Glutamatergic neuron (in vitro differentiated cells): Measurements from ENCODE around the gene FAM149A. TPM values are rescaled to one million over a fixed set of nuclear protein-coding genes. Genes with fewer than 3 reads are reported as not detected.

Experiments
- DNase-seq: peaks from one replicate; pipeline ENCODE4 v3.0.0; 2022
- H3K27ac Mint-ChIP-seq: one replicate; pipeline ENCODE4 v1.8.0; 2020; ENCODE audit warnings: mild to moderate bottlenecking, mixed read lengths, inconsistent platforms; ENCODE audit not compliant: unreplicated experiment
- H3K27me3 Mint-ChIP-seq: one replicate; pipeline ENCODE4 v1.8.0; 2020; ENCODE audit warnings: mild to moderate bottlenecking, moderate library complexity, mixed read lengths, inconsistent platforms; ENCODE audit not compliant: unreplicated experiment
- H3K36me3 Mint-ChIP-seq: one replicate; pipeline ENCODE4 v1.8.0; 2020; ENCODE audit warnings: mild to moderate bottlenecking, mixed read lengths, inconsistent platforms; ENCODE audit not compliant: unreplicated experiment
- H3K4me1 Mint-ChIP-seq: one replicate; pipeline ENCODE4 v1.8.0; 2020; ENCODE audit warnings: mild to moderate bottlenecking, low read depth, mixed read lengths, inconsistent platforms; ENCODE audit not compliant: unreplicated experiment
- H3K4me3 Mint-ChIP-seq: one replicate; pipeline ENCODE4 v1.8.0; 2020; ENCODE audit warnings: mild to moderate bottlenecking, mixed read lengths, inconsistent platforms; ENCODE audit not compliant: unreplicated experiment
- H3K9me3 Mint-ChIP-seq: one replicate; pipeline ENCODE4 v1.8.0; 2020; ENCODE audit warnings: mild to moderate bottlenecking, moderate library complexity, mixed read lengths, inconsistent platforms; ENCODE audit not compliant: unreplicated experiment
- CTCF ChIP-seq: fragments of 200-600 bp; sonication (generic); IDR thresholded peaks from one replicate; pipeline ENCODE4 v1.5.0; 2021; ENCODE audit not compliant: partially characterized antibody, unreplicated experiment
- total RNA-seq: library from RNA; stranded (reverse); fragmentation: NEBNext Ultra II Directional; extraction: Animal tissue kit (Norgen Biotek cat#: 25700); gene quantifications from one replicate; pipeline ENCODE4 v1.2.1, GENCODE V29; 2021; ENCODE audit not compliant: unreplicated experiment

FAM149A gene
- total RNA-seq, 1 donor from 2014 or later: 6.8 TPM

- DNase-seq: no peak
Observed at GRCh38 chr4:186217733-186218293, 113.3 kb downstream of the FAM149A start.

GRCh38 chr4:186221624-186222023 lies 117.1 kb downstream of the FAM149A start:
- DNase-seq: no peak
- Mint-ChIP-seq H3K27me3 (peaks cover 2% of the 10 kb centered on the region), H3K27ac (no peak overlapping the region), H3K36me3 (peaks cover 27% of the 10 kb centered on the region), H3K9me3 (peaks cover 3% of the 10 kb centered on the region), H3K4me3 (no peak overlapping the region), H3K4me1 (no peaks in the 10 kb centered on the region)
- TF ChIP-seq CTCF: no peak

More at GRCh38 chr4:186217733-186218293, 113.3 kb downstream of the FAM149A start:
- Mint-ChIP-seq H3K36me3 (peaks cover under 1% of the 10 kb centered on the region), H3K4me1 (no peaks in the 10 kb centered on the region), H3K27me3 (peaks cover 2% of the 10 kb centered on the region), H3K9me3 (peaks cover 1% of the 10 kb centered on the region), H3K4me3 (no peak overlapping the region), H3K27ac (no peak overlapping the region)
- TF ChIP-seq CTCF: no peak

Other genes with a start within 250 kb of the FAM149A start
- gene TLR3, start 35.5 kb upstream of the FAM149A start, total RNA-seq: not detected
- 10.0 TPM for gene CYP4V2, start 86.9 kb downstream of the FAM149A start, total RNA-seq
- gene KLKB1, start 122.8 kb downstream of the FAM149A start, total RNA-seq: 0.29 TPM
- gene F11, start 161.5 kb downstream of the FAM149A start, total RNA-seq: not detected